Ovary (tissue), 9 donors: ENCODE data around the gene FCRL6. TPM values are rescaled to one million over a fixed set of nuclear protein-coding genes. Genes with fewer than 3 reads are reported as not detected.

ENCODE experiments used
- DNase-seq, 5 donors: peaks; one replicate each; pipeline ENCODE4 v3.0.0-alpha.2; 2019 to 2020
- H3K27ac ChIP-seq, 2 donors: fragments of 200-600 bp; one replicate each; pipeline versions ENCODE4 v1.5.1 to v1.8.0; 2019 to 2022
- H3K27me3 ChIP-seq: fragments of 200-600 bp; one replicate; pipeline ENCODE4 v1.8.0; 2022
- H3K36me3 ChIP-seq: fragments of 200-600 bp; sonication (generic); one replicate; pipeline ENCODE4 v1.5.1; 2019
- H3K4me1 ChIP-seq: one replicate; pipeline ENCODE4 v1.8.1; 2013; ENCODE audit warnings: mild to moderate bottlenecking, moderate library complexity; ENCODE audit not compliant: insufficient read depth
- H3K4me3 ChIP-seq: fragments of 200-600 bp; sonication (generic); one replicate; pipeline ENCODE4 v1.5.1; 2017
- H3K9me3 ChIP-seq, 2 donors: fragments of 200-600 bp in 1 of 2; sonication (generic) in 1 of 2; one replicate each; pipeline versions ENCODE4 v1.5.1 to v1.8.1; 2013 to 2019; ENCODE audit warnings: mild to moderate bottlenecking in 1 of 2, moderate library complexity in 1 of 2
- CTCF ChIP-seq, 3 donors: fragments of 450-650 bp in 2 of 3; fragments of 200-600 bp in 1 of 3; IDR thresholded peaks; one replicate each; pipeline versions ENCODE4 v1.5.1 to v1.8.0; 2016 to 2022; ENCODE audit warnings: antibody characterized with exemption in 3 of 3, mild to moderate bottlenecking in 1 of 3
- EP300 ChIP-seq: sonication (generic); formaldehyde crosslinking; IDR thresholded peaks from one replicate; pipeline ENCODE4 v1.6.1; 2017; ENCODE audit warnings: antibody characterized with exemption
- POLR2A ChIP-seq: fragments of 450-650 bp; IDR thresholded peaks from one replicate; pipeline ENCODE4 v1.6.1; 2017; ENCODE audit warnings: antibody characterized with exemption, mild to moderate bottlenecking, moderate library complexity
- WGBS, 3 donors: extraction: QIAGEN DNeasy Blood & Tissue Kit in 1 of 3; methylation state at CpG; one replicate each; pipeline versions ENCODE4 v1.1.5 to v1.1.7; 2013 to 2017; 5-methylcytosine and 5-hydroxymethylcytosine counted together
- intact Hi-C, 4 donors: fragments of 100-400 bp; cut with DNase I; formaldehyde crosslinking; loops; one replicate each; pipeline versions ENCODE4 v1.11.0 to v1.15.1; 2022 to 2023
- polyA plus RNA-seq, 2 donors: library from polyadenylated mRNA; stranded (reverse); fragments of 200-250 nt in 1 of 2; fragments of 350-450 nt in 1 of 2; fragmentation: Illumina TruSeq in 1 of 2; extraction: RNeasy Lipid Tissue Mini Kit (QIAGEN cat#74804) in 1 of 2; gene quantifications; one replicate each; pipeline ENCODE4 v1.2.3, GENCODE V29; 2013 to 2014
- small RNA-seq: library from RNA; depleted of rRNA; stranded (forward); fragments of <200 nt; gene quantifications from one replicate; pipeline ENCODE3, GENCODE V24; 2016
- total RNA-seq, 7 donors: library from RNA; depleted of rRNA in 2 of 7; stranded (reverse); fragments of >200 nt in 2 of 7; fragmentation: NEBNext Ultra II Directional in 3 of 7; extraction: Animal tissue kit (Norgen Biotek cat#: 25700) in 3 of 7; gene quantifications; one replicate each; pipeline versions ENCODE4 v1.1.0 to v1.2.4, GENCODE V29; 2016 to 2023
- donor health status: DM: no; HTN: no; CAD: no; lungs with moderate emphysema.
- donor health status: DM: no; HTN: no; CAD: no.
- donor health status: Bipolar disorder and iron deficiency.
- donor health status: DM: yes; HTN: yes; CAD: no.
- donor health status: DM: no; HTN: no; CAD: no.
- donor health status: DM: yes; HTN: yes; CAD: no.

Gene FCRL6
- total and polyA plus RNA-seq, 9 donors = 0.08 to 2.3 (median 0.20) TPM; not detected in 2

GRCh38 chr1:159864262-159864661 is 62.1 kb downstream of the FCRL6 start:
- no peak for DNase-seq
- no peak overlapping the region for H3K27ac ChIP-seq
- no peaks in the 10 kb centered on the region for H3K9me3 ChIP-seq
- no peak for TF ChIP-seq CTCF (IDR thresholded peaks at IDR 0.05)
- no peak for TF ChIP-seq POLR2A
- no peak for TF ChIP-seq EP300
- H3K27me3 ChIP-seq = no peaks in the 10 kb centered on the region
- WGBS, 3 donors = 64 to 76% (median 69%) methylated on average over 2 of the region's 2 CpGs
- intact Hi-C loops = loop anchor here in 1 of 4 donors (5.0 kb wide), 1 partner anchor 58 kb away; no protein-coding TSS in a partner anchor
- no peak overlapping the region for H3K4me3 ChIP-seq
- peaks cover 4% of the 10 kb centered on the region for H3K4me1 ChIP-seq
- no peaks in the 10 kb centered on the region for H3K36me3 ChIP-seq

Small RNA genes within 50 kb of the gene (small RNA-seq; reads per million reads assigned to genes)
- not detected for gene RF00570

Other genes with a start within 250 kb of the FCRL6 start
- gene APCS, start 214.5 kb upstream of the FCRL6 start, total RNA-seq = under 1 TPM in 2 of 7 donors, not detected in 5; 0.69 to 0.72 TPM
- gene APCS, start 214.5 kb upstream of the FCRL6 start, polyA plus RNA-seq = not detected
- gene CRP, start 87.8 kb upstream of the FCRL6 start, total RNA-seq = 1 to 10 TPM in 2 of 7 donors, under 1 TPM in 2, not detected in 3; 0.96 to 1.7 (median 1.2) TPM
- not detected for gene CRP, start 87.8 kb upstream of the FCRL6 start, polyA plus RNA-seq
- gene DUSP23, start 21.4 kb upstream of the FCRL6 start, total RNA-seq = 100 to 1,000 TPM in 1 of 7 donors, 10 to 100 TPM in 6; 26.9 to 115 (median 37.5) TPM
- gene DUSP23, start 21.4 kb upstream of the FCRL6 start, polyA plus RNA-seq = 10 to 100 TPM; 32.6 to 63.8 TPM
- gene SLAMF8, start 24.5 kb downstream of the FCRL6 start, total RNA-seq = 1 to 10 TPM in 3 of 7 donors, under 1 TPM in 4; 0.43 to 6.2 (median 0.72) TPM
- 1 to 10 TPM in 1 of 2 donors, under 1 TPM in 1; 0.73 to 8.4 TPM for gene SLAMF8, start 24.5 kb downstream of the FCRL6 start, polyA plus RNA-seq
- under 1 TPM in 5 of 7 donors, not detected in 2; 0.18 to 0.48 (median 0.23) TPM for gene VSIG8, start 60.3 kb downstream of the FCRL6 start, total RNA-seq
- under 1 TPM in 1 of 2 donors, not detected in 1; 0.06 TPM for gene VSIG8, start 60.3 kb downstream of the FCRL6 start, polyA plus RNA-seq
- gene CFAP45, start 97.8 kb downstream of the FCRL6 start, total RNA-seq = 10 to 100 TPM in 1 of 7 donors, 1 to 10 TPM in 6; 1.1 to 16.7 (median 1.5) TPM
- gene CFAP45, start 97.8 kb downstream of the FCRL6 start, polyA plus RNA-seq = under 1 TPM; 0.30 to 0.50 TPM
- gene TAGLN2, start 123.1 kb downstream of the FCRL6 start, total RNA-seq = 100 to 1,000 TPM in 6 of 7 donors, 10 to 100 TPM in 1; 81.8 to 202 (median 149) TPM
- 100 to 1,000 TPM; 174 to 266 TPM for gene TAGLN2, start 123.1 kb downstream of the FCRL6 start, polyA plus RNA-seq
- 10 to 100 TPM in 1 of 7 donors, 1 to 10 TPM in 5, under 1 TPM in 1; 0.83 to 14.0 (median 2.0) TPM for gene IGSF9, start 143.3 kb downstream of the FCRL6 start, total RNA-seq
- gene IGSF9, start 143.3 kb downstream of the FCRL6 start, polyA plus RNA-seq = under 1 TPM; 0.10 to 0.87 TPM
- gene SLAMF9, start 151.9 kb downstream of the FCRL6 start, total RNA-seq = not detected
- not detected for gene SLAMF9, start 151.9 kb downstream of the FCRL6 start, polyA plus RNA-seq
- 1 to 10 TPM; 3.8 to 7.4 (median 5.9) TPM for gene PIGM, start 229.6 kb downstream of the FCRL6 start, total RNA-seq
- 1 to 10 TPM; 2.7 to 7.1 TPM for gene PIGM, start 229.6 kb downstream of the FCRL6 start, polyA plus RNA-seq